ENCODE measurements around the gene BTBD16. TPM values are rescaled to one million over a fixed set of nuclear protein-coding genes. Genes with fewer than 3 reads are reported as not detected.

Gene BTBD16
- total RNA-seq, 4 donors from 2014 or later, result not detected

- WGBS, 2 donors, result 83 to 86% methylated on average over 2 of the region's 2 CpGs
- intact Hi-C loops (cut with DNase I), result no loop called here
- Histone ChIP-seq H3K4me3 (no peak overlapping the region), H3K9me3 (no peaks in the 10 kb centered on the region), H3K27me3 (no peaks in the 10 kb centered on the region), H3K36me3 (peaks cover 5 to 100% (median 36%) of the 10 kb centered on the region in 3 donors), H3K27ac (no peak overlapping the region), H3K4me1 (no peaks in the 10 kb centered on the region)
- TF ChIP-seq POLR2A (IDR thresholded peaks at IDR 0.05), result no peak
- no peak for TF ChIP-seq CTCF (IDR thresholded peaks at IDR 0.05)
- DNase-seq, result no peak
These were observed 41.4 kb upstream of the BTBD16 start for GRCh38 chr10:122229666-122230065.

- Histone ChIP-seq H3K4me1 (no peaks in the 10 kb centered on the region), H3K9me3 (no peaks in the 10 kb centered on the region), H3K36me3 (peaks cover 5 to 100% (median 33%) of the 10 kb centered on the region in 3 donors), H3K27ac (no peak overlapping the region), H3K27me3 (no peaks in the 10 kb centered on the region), H3K4me3 (no peak overlapping the region)
- TF ChIP-seq POLR2A (IDR thresholded peaks at IDR 0.05), result no peak
- no peak for TF ChIP-seq CTCF (IDR thresholded peaks at IDR 0.05)
- WGBS, 2 donors, result 92 to 95% methylated on average over 14 to 18 of the region's 19 CpGs
- intact Hi-C loops (cut with DNase I), result no loop called here
- no peak for DNase-seq
These were observed 40.9 kb upstream of the BTBD16 start for GRCh38 chr10:122230222-122230621.

GRCh38 chr10:122232769-122233168 lies 38.3 kb upstream of the BTBD16 start:
- Histone ChIP-seq H3K36me3 (peaks cover 5 to 100% (median 22%) of the 10 kb centered on the region in 3 donors), H3K4me1 (no peaks in the 10 kb centered on the region), H3K27ac (no peak overlapping the region), H3K9me3 (no peaks in the 10 kb centered on the region), H3K4me3 (no peak overlapping the region), H3K27me3 (no peaks in the 10 kb centered on the region)
- WGBS, 2 donors, result 60 to 92% methylated on average over 3 of the region's 3 CpGs
- intact Hi-C loops (cut with DNase I), result no loop called here
- no peak for DNase-seq
- TF ChIP-seq POLR2A (IDR thresholded peaks at IDR 0.05), result no peak
- no peak for TF ChIP-seq CTCF (IDR thresholded peaks at IDR 0.05)

- Histone ChIP-seq H3K27ac (no peak overlapping the region), H3K36me3 (peaks cover 5 to 100% (median 18%) of the 10 kb centered on the region in 3 donors), H3K4me1 (no peaks in the 10 kb centered on the region), H3K9me3 (no peaks in the 10 kb centered on the region), H3K4me3 (no peak overlapping the region), H3K27me3 (no peaks in the 10 kb centered on the region)
- TF ChIP-seq CTCF (IDR thresholded peaks at IDR 0.05), result no peak
- no peak for TF ChIP-seq POLR2A (IDR thresholded peaks at IDR 0.05)
- intact Hi-C loops (cut with DNase I), result no loop called here
- no peak for DNase-seq
- WGBS, 2 donors, result 66 to 80% methylated on average over 3 to 5 of the region's 11 CpGs
These were observed 37.2 kb upstream of the BTBD16 start for GRCh38 chr10:122233857-122234348.

- Histone ChIP-seq H3K4me1 (no peaks in the 10 kb centered on the region), H3K27ac (no peak overlapping the region), H3K9me3 (no peaks in the 10 kb centered on the region), H3K27me3 (no peaks in the 10 kb centered on the region), H3K36me3 (peaks cover 5 to 100% (median 18%) of the 10 kb centered on the region in 3 donors), H3K4me3 (no peak overlapping the region)
- intact Hi-C loops (cut with DNase I), result no loop called here
- TF ChIP-seq POLR2A (IDR thresholded peaks at IDR 0.05) (no peak), CTCF (IDR thresholded peaks at IDR 0.05) (no peak)
- DNase-seq, result no peak
- WGBS, 2 donors, result 73 to 84% methylated on average over 2 of the region's 2 CpGs
These were observed 36.7 kb upstream of the BTBD16 start for GRCh38 chr10:122234416-122234815.
